GM23248 (cell line): ENCODE measurements around the gene FBXO27.

Experiments
- EZH2 ChIP-seq: fragments of 200-600 bp; sonication (generic); IDR thresholded peaks from 2 replicates; pipeline ENCODE4 v1.6.1; 2018; ENCODE audit warnings: antibody characterized with exemption, mild to moderate bottlenecking; ENCODE audit not compliant: insufficient read depth, poor library complexity, severe bottlenecking
- EZH2phosphoT487 ChIP-seq: fragments of 200-600 bp; sonication (generic); IDR thresholded peaks from 2 replicates; pipeline ENCODE4 v1.6.1; 2018; ENCODE audit warnings: antibody characterized with exemption, moderate library complexity, mild to moderate bottlenecking, low read depth; ENCODE audit not compliant: insufficient read depth

- no peak for TF ChIP-seq EZH2phosphoT487
- TF ChIP-seq EZH2 = no peak
These were observed at the start of gene FBXO27 for GRCh38 chr19:39032063-39032918.
